HG03025 (cell line): ENCODE measurements around the gene SLC11A1.

Experiments used
- ATAC-seq: cut with Tn5 transposase; IDR thresholded peaks from one replicate; pipeline ENCODE4 v1.9.1; 2021; ENCODE audit warnings: mild to moderate bottlenecking, moderate library complexity; ENCODE audit not compliant: unreplicated experiment, low FRiP score

The SLC11A1 gene

DNA sequence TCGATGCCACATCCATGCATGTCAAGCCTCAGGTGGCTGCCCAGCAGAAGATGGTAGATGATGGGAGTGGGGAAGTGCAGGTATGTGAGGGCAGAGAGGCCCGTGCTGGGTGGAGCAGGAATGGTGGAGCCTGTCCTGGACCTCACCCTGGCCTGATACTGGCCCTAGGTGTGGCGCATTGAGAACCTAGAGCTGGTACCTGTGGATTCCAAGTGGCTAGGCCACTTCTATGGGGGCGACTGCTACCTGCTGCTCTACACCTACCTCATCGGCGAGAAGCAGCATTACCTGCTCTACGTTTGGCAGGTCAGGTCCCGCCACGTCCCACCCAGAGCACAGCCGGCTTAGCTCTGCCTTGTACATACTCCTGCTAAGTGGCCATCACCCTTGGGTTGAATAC lies 49.8 kb downstream of the SLC11A1 start:
- no peak for ATAC-seq

DNA sequence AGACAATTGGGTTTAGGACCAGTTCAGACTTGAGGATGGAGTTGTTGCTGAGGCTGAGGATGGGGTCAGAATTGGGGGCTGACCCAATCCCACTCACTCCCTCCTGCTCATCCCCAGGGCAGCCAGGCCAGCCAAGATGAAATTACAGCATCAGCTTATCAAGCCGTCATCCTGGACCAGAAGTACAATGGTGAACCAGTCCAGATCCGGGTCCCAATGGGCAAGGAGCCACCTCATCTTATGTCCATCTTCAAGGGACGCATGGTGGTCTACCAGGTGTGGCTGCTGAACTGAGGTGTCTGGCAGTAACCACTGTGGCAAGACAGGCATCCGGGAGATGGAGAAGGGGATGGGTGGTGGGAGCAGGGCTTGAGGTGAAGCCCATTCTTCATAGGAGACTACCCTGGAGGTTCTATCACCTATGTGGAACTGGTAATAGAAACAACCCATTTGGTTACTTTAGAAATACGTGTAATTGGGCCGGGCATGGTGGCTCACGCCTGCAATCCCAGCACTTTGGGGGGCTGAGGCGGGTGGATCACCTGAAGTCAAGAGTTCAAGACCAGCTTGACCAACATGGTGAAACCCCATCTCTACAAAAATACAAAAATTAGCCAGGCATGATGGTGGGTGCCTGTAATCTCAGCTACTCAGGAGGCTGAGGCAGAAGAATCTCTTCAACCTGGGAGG lies 50.7 kb downstream of the SLC11A1 start:
- ATAC-seq: no peak

DNA sequence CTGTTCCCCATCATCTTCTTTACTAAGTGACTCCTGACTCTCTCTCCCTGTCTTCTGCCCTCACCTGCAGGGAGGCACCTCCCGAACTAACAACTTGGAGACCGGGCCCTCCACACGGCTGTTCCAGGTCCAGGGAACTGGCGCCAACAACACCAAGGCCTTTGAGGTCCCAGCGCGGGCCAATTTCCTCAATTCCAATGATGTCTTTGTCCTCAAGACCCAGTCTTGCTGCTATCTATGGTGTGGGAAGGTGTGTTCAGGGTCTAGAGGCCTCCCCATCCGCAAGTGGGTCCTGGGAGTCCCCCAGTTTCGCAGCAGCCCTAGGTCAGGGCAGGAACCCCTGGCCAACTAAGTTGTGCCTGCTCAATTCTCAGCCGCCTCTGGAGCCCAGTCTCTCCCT lies 52.4 kb downstream of the SLC11A1 start:
- no peak for ATAC-seq

DNA sequence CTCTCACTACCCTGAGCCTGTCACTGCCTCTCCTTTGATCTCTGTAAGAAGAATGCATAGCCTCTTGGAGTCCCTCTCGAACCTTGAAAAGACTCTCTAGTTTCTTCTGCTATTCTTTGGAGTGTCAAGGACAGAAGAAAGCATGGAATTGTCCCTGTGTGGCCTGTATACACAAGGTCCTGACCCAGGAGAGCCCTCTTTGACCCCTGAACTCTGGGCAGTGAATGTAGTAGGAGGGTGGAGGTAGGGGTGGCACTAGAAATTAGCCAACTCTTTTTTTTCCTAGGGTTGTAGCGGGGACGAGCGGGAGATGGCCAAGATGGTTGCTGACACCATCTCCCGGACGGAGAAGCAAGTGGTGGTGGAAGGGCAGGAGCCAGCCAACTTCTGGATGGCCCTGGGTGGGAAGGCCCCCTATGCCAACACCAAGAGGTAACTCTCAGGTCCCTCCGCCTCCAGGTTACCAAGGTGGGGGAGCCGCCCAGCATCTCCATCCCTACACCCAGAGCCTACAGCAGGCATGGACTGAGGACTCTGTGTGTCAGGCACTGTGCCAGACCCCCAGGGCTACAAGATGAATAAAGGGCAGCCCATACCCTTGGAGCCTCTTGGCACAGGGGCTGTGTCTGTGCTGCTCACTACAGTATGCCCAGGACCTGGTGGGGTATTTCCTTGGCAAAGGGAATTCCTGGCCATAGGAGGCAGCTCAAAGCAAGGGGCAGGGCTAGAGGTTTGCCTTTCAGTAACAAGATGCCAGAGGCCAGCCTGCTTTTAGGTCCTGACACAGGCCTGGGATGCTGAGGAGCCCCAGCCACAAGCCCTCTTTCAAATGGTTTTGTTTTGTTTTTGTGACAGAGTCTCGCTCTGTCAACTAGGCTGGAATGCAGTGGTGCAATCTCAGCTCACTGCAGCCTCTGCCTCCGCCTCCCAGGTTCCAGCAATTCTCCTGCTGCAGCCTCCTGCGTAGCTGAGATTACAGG lies 53.2 kb downstream of the SLC11A1 start:
- ATAC-seq: no peak

- ATAC-seq: no peak
Observed at GRCh38 chr2:218436992-218437391, 54.9 kb downstream of the SLC11A1 start.

DNA sequence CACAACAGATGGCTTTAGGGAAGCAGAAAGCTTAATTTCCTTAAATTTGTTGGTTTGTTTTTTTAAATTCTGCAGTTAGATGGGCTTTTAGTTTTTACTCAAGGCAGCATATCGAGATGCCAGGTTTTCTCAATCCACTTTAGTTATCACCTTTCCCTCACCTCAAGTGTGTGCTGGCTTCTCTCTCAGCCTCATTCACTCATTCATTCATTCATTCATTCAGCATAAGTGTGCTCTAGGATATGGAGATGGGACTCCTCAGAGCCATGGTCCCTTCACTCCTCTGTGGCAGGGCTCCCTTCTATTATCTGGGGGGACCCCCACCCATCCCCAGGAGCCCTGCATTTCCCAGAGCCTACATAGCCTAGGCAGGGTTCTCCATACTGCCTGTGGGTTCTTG lies 55.9 kb downstream of the SLC11A1 start:
- ATAC-seq: no peak

GRCh38 chr2:218438596-218438995 lies 56.5 kb downstream of the SLC11A1 start:
- no peak for ATAC-seq

DNA sequence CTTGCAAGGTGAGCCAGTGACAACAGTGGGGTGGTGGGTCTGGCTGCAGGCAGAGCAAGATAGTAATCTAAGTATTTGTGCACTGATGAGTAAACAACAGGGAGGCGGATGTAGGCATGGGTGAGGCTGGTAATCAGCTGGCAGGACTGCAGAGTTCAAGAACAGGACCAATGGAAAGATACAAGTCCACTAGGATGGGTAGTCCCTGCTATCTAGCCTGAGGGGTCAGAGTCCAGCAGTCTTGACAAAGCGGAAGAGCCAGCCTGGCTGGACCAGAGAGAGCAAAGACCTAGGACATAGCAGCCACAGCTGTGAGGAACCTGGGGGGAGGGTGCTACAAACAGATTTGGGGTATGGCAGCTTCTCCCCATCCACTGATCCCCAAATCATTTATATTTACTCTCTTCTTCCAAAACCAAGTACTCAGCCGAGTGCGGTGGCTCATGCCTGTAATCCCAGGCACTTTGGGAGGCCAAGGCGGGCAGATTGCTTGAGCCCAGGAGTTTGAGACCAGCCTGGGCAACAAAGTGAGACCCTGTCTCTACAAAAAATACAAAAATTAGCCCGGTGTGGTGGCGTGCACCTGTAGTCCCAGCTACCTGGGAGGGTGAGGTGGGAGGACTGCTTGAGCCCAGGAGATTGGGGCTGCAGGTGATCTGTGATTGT lies 62.8 kb downstream of the SLC11A1 start:
- ATAC-seq: no peak

DNA sequence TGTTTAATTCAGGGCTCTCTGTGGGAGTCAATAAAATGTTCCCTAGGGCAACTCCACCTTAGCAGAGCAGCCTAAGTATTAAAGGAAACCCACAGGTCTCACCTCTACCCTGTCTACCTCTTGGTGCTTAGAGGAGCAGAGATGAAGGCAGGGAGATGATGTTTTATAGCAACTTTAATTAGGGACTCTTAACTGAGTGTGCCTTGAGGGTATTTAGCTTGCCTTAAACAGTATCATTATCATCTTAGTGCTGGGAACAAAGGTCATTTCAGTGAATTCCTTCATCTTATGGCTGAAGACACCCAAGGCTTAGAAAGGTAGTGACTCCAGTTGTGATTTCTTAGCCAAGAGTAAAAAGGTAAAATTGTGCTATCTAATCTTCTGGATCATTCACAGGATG lies 63.5 kb downstream of the SLC11A1 start:
- ATAC-seq: no peak
